ENCODE data around the gene BAIAP2L2. TPM values are rescaled to one million over a fixed set of nuclear protein-coding genes. Genes with fewer than 3 reads are reported as not detected.

BAIAP2L2 gene
- polyA plus RNA-seq, 2 of the 4 experiments (the other 2 are of a cell fraction), result 3.5 to 4.7 TPM

DNA sequence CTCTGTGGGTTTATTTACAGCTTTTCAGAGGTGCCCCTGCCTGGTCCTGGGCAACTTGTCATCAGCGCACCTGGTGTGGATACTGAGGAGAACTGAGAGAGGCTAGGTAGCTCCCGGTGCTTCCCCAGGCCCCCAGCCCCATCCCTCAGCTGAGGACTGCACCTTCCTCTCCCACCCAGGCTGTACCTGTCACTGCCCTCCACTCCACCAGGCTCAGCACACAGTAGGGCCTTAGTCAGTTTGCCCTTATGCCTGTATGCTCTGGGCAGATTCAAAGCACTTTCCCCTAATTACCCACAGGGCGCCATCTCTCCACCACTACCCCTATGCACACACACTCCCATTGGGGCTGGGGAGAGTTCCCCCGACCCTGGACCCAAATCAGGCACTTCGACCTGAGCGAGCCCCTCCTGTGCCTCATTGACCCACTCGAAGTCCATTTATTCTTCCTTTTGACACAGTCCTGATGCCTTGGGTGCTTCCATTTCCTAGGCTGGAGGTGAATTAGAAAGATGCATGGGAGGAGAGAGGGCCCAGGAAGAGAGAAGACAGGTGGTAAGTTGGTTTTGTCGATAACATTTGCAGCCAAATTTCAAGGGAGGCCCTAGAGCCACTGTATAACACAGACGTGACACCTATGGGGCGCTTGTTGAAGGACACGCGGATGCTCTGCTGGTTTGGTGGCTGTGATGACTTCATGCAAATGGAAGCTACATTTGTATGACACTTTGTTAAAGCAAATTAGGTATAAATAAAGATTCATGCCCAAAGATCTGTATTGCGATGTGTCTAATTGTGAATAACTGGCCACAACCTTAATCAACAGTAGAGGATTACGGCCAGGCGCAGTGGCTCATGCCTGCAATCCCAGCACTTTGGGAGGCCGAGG, 67.1 kb downstream of the BAIAP2L2 start:
- H3K9me3 ChIP-seq, result no peaks in the 10 kb centered on the region
- ATAC-seq (no peak), DNase-seq (ENCODE audit: low read depth in 1 of 2, low spot score in 1 of 2) (no peak), FAIRE-seq (no peak)
- ChIA-PET POLR2A (no interaction called here), CTCF (interaction anchor here (2.3 kb wide), 1 partner anchor 9 kb away, joined by 14 read pairs; no protein-coding TSS in a partner anchor)
- no peak overlapping the region for H3K4me2 ChIP-seq
- WGBS (ENCODE audit: missing lambda C conversion rate), result 85% methylated on average over 16 of the region's 16 CpGs
- TF ChIP-seq, protein P1, sequence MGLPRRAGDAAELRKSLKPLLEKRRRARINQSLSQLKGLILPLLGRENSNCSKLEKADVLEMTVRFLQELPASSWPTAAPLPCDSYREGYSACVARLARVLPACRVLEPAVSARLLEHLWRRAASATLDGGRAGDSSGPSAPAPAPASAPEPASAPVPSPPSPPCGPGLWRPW (IDR thresholded peaks at IDR 0.05), result no peak
- TF ChIP-seq HOXB13 (CRISPR knock-in tag; IDR thresholded peaks at IDR 0.05; ENCODE audit: low read depth), result no peak
- no peak for TF ChIP-seq RAD21 (conservative IDR thresholded peaks at IDR 0.05 in 1 of 2, IDR thresholded peaks at IDR 0.05 in 1 of 2)
- no peak for TF ChIP-seq SMC3 (IDR thresholded peaks at IDR 0.05)
- TF ChIP-seq MYC (IDR thresholded peaks at IDR 0.05; ENCODE audit: borderline replicate concordance, low read length), result no peak
- no peak for TF ChIP-seq CEBPB (IDR thresholded peaks at IDR 0.05)
- TF ChIP-seq HEYL (CRISPR knock-in tag; IDR thresholded peaks at IDR 0.05), result no peak
- TF ChIP-seq RNF2 (IDR thresholded peaks at IDR 0.05; ENCODE audit: borderline replicate concordance, low read depth), result no peak
- no peak for TF ChIP-seq CHD2 (IDR thresholded peaks at IDR 0.05; ENCODE audit: low read length, partially characterized antibody)
- no peak for TF ChIP-seq GATA3 (IDR thresholded peaks at IDR 0.05; ENCODE audit: borderline replicate concordance)
- TF ChIP-seq HOXA7 (CRISPR knock-in tag; IDR thresholded peaks at IDR 0.05), result no peak
- TF ChIP-seq JUNB (IDR thresholded peaks at IDR 0.05), result no peak
- TF ChIP-seq FOSL2 (IDR thresholded peaks at IDR 0.05), result no peak
- no peak for TF ChIP-seq FOSL2 (CRISPR knock-in tag; IDR thresholded peaks at IDR 0.05)
- no peak for TF ChIP-seq KDM5A (IDR thresholded peaks at IDR 0.05)
- TF ChIP-seq, protein P2, sequence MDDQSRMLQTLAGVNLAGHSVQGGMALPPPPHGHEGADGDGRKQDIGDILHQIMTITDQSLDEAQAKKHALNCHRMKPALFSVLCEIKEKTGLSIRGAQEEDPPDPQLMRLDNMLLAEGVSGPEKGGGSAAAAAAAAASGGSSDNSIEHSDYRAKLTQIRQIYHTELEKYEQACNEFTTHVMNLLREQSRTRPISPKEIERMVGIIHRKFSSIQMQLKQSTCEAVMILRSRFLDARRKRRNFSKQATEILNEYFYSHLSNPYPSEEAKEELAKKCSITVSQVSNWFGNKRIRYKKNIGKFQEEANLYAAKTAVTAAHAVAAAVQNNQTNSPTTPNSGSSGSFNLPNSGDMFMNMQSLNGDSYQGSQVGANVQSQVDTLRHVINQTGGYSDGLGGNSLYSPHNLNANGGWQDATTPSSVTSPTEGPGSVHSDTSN (IDR thresholded peaks at IDR 0.05), result no peak
- TF ChIP-seq, protein P3, sequence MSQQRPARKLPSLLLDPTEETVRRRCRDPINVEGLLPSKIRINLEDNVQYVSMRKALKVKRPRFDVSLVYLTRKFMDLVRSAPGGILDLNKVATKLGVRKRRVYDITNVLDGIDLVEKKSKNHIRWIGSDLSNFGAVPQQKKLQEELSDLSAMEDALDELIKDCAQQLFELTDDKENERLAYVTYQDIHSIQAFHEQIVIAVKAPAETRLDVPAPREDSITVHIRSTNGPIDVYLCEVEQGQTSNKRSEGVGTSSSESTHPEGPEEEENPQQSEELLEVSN (IDR thresholded peaks at IDR 0.05; ENCODE audit: borderline replicate concordance, low read depth), result no peak
- no peak overlapping the region for H3K4me3 ChIP-seq
- H3K27ac ChIP-seq, result no peak overlapping the region
- no peaks in the 10 kb centered on the region for H3K4me1 ChIP-seq

DNA sequence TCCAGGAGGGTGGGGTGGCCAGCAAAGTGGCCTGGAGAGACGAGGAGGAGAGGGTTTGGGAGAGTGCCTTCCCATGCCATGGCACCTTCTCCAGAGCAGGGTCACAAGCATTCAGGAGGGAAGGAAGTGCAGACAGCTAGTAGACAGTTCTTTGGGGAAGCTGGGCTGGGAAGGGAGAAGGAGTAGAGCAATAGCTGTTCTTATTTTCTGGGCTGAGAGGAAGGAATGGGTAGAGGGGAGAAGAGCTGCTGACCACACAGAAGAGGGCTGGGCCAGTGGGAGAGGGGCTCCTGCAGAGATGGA, 68.0 kb downstream of the BAIAP2L2 start:
- Histone ChIP-seq H3K4me1 (no peaks in the 10 kb centered on the region), H3K4me3 (no peak overlapping the region), H3K9me3 (no peaks in the 10 kb centered on the region), H3K27ac (no peak overlapping the region), H3K4me2 (no peak overlapping the region)
- no peak for TF ChIP-seq SREBF2 (IDR thresholded peaks at IDR 0.05)
- TF ChIP-seq ZNF302 (CRISPR knock-in tag; IDR thresholded peaks at IDR 0.05), result no peak
- TF ChIP-seq NR3C1 (IDR thresholded peaks at IDR 0.05), result no peak
- no peak for TF ChIP-seq ZSCAN20 (CRISPR knock-in tag; IDR thresholded peaks at IDR 0.05)
- TF ChIP-seq PHF8 (IDR thresholded peaks at IDR 0.05; ENCODE audit: borderline replicate concordance, low read depth), result no peak
- no peak for TF ChIP-seq ESRRA (IDR thresholded peaks at IDR 0.05; ENCODE audit: borderline replicate concordance, low read length)
- TF ChIP-seq HEYL (CRISPR knock-in tag; IDR thresholded peaks at IDR 0.05), result no peak
- TF ChIP-seq, protein P4, sequence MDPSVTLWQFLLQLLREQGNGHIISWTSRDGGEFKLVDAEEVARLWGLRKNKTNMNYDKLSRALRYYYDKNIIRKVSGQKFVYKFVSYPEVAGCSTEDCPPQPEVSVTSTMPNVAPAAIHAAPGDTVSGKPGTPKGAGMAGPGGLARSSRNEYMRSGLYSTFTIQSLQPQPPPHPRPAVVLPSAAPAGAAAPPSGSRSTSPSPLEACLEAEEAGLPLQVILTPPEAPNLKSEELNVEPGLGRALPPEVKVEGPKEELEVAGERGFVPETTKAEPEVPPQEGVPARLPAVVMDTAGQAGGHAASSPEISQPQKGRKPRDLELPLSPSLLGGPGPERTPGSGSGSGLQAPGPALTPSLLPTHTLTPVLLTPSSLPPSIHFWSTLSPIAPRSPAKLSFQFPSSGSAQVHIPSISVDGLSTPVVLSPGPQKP (IDR thresholded peaks at IDR 0.05; ENCODE audit: low read depth, low read length), result no peak
- TF ChIP-seq, protein P5, sequence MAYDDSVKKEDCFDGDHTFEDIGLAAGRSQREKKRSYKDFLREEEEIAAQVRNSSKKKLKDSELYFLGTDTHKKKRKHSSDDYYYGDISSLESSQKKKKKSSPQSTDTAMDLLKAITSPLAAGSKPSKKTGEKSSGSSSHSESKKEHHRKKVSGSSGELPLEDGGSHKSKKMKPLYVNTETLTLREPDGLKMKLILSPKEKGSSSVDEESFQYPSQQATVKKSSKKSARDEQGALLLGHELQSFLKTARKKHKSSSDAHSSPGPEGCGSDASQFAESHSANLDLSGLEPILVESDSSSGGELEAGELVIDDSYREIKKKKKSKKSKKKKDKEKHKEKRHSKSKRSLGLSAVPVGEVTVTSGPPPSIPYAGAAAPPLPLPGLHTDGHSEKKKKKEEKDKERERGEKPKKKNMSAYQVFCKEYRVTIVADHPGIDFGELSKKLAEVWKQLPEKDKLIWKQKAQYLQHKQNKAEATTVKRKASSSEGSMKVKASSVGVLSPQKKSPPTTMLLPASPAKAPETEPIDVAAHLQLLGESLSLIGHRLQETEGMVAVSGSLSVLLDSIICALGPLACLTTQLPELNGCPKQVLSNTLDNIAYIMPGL (CRISPR knock-in tag; IDR thresholded peaks at IDR 0.05; ENCODE audit: borderline replicate concordance), result no peak
- TF ChIP-seq, protein P2 (IDR thresholded peaks at IDR 0.05), result no peak
- POLR2A ChIA-PET, result no interaction called here
- no peak; a peak in 1 of 6 replicates for ATAC-seq
- DNase-seq (ENCODE audit: low read depth in 1 of 2, low spot score in 1 of 2), result no peak
- WGBS (ENCODE audit: missing lambda C conversion rate), result 80% methylated on average over 1 of the region's 1 CpG
- no peak for FAIRE-seq
- CTCF ChIA-PET, result interaction anchor here (1.9 to 2.3 kb wide), 2 partner anchors 10 to 46 kb away, joined by 4 to 14 read pairs; no protein-coding TSS in a partner anchor

All from A549 (cell line).